H9 (cell line): ENCODE measurements around the gene TGFB3. TPM values are rescaled to one million over a fixed set of nuclear protein-coding genes. Genes with fewer than 3 reads are reported as not detected.

ENCODE experiments used
- DNase-seq: peaks from one replicate; pipeline ENCODE4 v3.0.0-alpha.2; 2017
- H2AFZ ChIP-seq: one replicate; pipeline ENCODE4 v1.6.1; 2013; ENCODE audit warnings: mild to moderate bottlenecking, low read length, control low read depth, moderate library complexity
- H2AK5ac ChIP-seq: 2 replicates; pipeline ENCODE4 v1.6.1; 2013; ENCODE audit warnings: low read length, control low read depth, mixed read lengths; ENCODE audit not compliant: insufficient read length
- H2BK120ac ChIP-seq: one replicate; pipeline ENCODE4 v1.6.1; 2013; ENCODE audit warnings: low read depth, mild to moderate bottlenecking, low read length, control low read depth, inconsistent platforms; ENCODE audit not compliant: poor library complexity, severe bottlenecking
- H2BK12ac ChIP-seq: 2 replicates; pipeline ENCODE4 v1.6.1; 2013; ENCODE audit warnings: low read length, control low read depth, mixed read lengths, low read depth; ENCODE audit not compliant: insufficient read length
- H2BK15ac ChIP-seq: 2 replicates; pipeline ENCODE4 v1.6.1; 2013; ENCODE audit warnings: low read depth, low read length, control low read depth
- H2BK20ac ChIP-seq: one replicate; pipeline ENCODE4 v1.6.1; 2013; ENCODE audit warnings: low read depth, mild to moderate bottlenecking, low read length, control low read depth, inconsistent platforms; ENCODE audit not compliant: poor library complexity, severe bottlenecking
- H2BK5ac ChIP-seq: 2 replicates; pipeline ENCODE4 v1.6.1; 2013; ENCODE audit warnings: low read length, control low read depth, mixed read lengths; ENCODE audit not compliant: insufficient read length
- H3K14ac ChIP-seq: 2 replicates; pipeline ENCODE4 v1.6.1; 2013; ENCODE audit warnings: low read length, control low read depth; ENCODE audit not compliant: insufficient read depth
- H3K18ac ChIP-seq: 2 replicates; pipeline ENCODE4 v1.6.1; 2013; ENCODE audit warnings: low read depth, mild to moderate bottlenecking, mixed read lengths, low read length, control low read depth; ENCODE audit not compliant: insufficient read length
- H3K23ac ChIP-seq: 2 replicates; pipeline ENCODE4 v1.6.1; 2013; ENCODE audit warnings: low read length, control low read depth, mixed read lengths, low read depth; ENCODE audit not compliant: insufficient read length
- H3K23me2 ChIP-seq: 2 replicates; pipeline ENCODE4 v1.6.1; 2013; ENCODE audit warnings: low read depth, mild to moderate bottlenecking, mixed read lengths, low read length, control low read depth; ENCODE audit not compliant: insufficient read length, poor library complexity, severe bottlenecking
- H3K27ac ChIP-seq: 2 replicates; pipeline ENCODE4 v1.5.1; 2013; ENCODE audit warnings: low read length, control low read depth, mixed read lengths, low read depth; ENCODE audit not compliant: insufficient read length
- H3K27me3 ChIP-seq: 2 replicates; pipeline ENCODE4 v1.6.1; 2013; ENCODE audit warnings: low read length, control low read depth, inconsistent platforms; ENCODE audit not compliant: insufficient read depth
- H3K4ac ChIP-seq: 2 replicates; pipeline ENCODE4 v1.6.1; 2013; ENCODE audit warnings: low read depth, mild to moderate bottlenecking, control low read depth, inconsistent platforms, low read length, moderate library complexity
- H3K4me1 ChIP-seq: 2 replicates; pipeline ENCODE4 v1.6.1; 2013; ENCODE audit warnings: low read length, control low read depth, inconsistent platforms; ENCODE audit not compliant: insufficient read depth
- H3K4me2 ChIP-seq: 2 replicates; pipeline ENCODE4 v1.6.1; 2013; ENCODE audit warnings: low read length, control low read depth, mixed read lengths; ENCODE audit not compliant: insufficient read length, insufficient read depth
- H3K56ac ChIP-seq: 2 replicates; pipeline ENCODE4 v1.6.1; 2013; ENCODE audit warnings: low read depth, mild to moderate bottlenecking, mixed read lengths, low read length, control low read depth; ENCODE audit not compliant: insufficient read length
- H3K79me1 ChIP-seq: 2 replicates; pipeline ENCODE4 v1.6.1; 2013; ENCODE audit warnings: low read depth, mild to moderate bottlenecking, moderate library complexity, low read length, control low read depth, inconsistent platforms; ENCODE audit not compliant: insufficient read depth, poor library complexity, severe bottlenecking
- H3K79me2 ChIP-seq: 2 replicates; pipeline ENCODE4 v1.6.1; 2013; ENCODE audit warnings: low read length, control low read depth, inconsistent platforms; ENCODE audit not compliant: insufficient read depth
- H3K9ac ChIP-seq: 2 replicates; pipeline ENCODE4 v1.6.1; 2013; ENCODE audit warnings: low read length, control low read depth, mixed read lengths; ENCODE audit not compliant: insufficient read length; ENCODE audit errors: extremely low read depth
- H3K9me3 ChIP-seq: one replicate; pipeline ENCODE4 v1.6.1; 2013; ENCODE audit warnings: low read depth, low read length, inconsistent platforms; ENCODE audit not compliant: control insufficient read depth
- H3T11ph ChIP-seq: one replicate; pipeline ENCODE4 v1.6.1; 2013; ENCODE audit warnings: mild to moderate bottlenecking, low read length, control low read depth, inconsistent platforms
- H4K20me1 ChIP-seq: one replicate; pipeline ENCODE4 v1.6.1; 2013; ENCODE audit not compliant: control insufficient read depth, insufficient read length, insufficient read depth
- H4K5ac ChIP-seq: 2 replicates; pipeline ENCODE4 v1.6.1; 2013; ENCODE audit warnings: low read depth, mild to moderate bottlenecking, mixed read lengths, low read length, control low read depth; ENCODE audit not compliant: insufficient read length
- H4K8ac ChIP-seq: replicated peaks from 2 replicates; pipeline ENCODE4 v1.6.1; 2013; ENCODE audit warnings: low read length, control low read depth, mixed read lengths, low read depth; ENCODE audit not compliant: insufficient read length
- H4K91ac ChIP-seq: 2 replicates; pipeline ENCODE4 v1.6.1; 2013; ENCODE audit warnings: low read depth, mild to moderate bottlenecking, moderate library complexity, mixed read lengths, low read length, control low read depth; ENCODE audit not compliant: insufficient read length
- H3K27ac Mint-ChIP-seq, 3 experiments: 2 replicates in 2 of 3; 3 replicates in 1 of 3; pipeline ENCODE4 v1.8.0; 2020 to 2021; ENCODE audit warnings: mixed read lengths in 3 of 3, mild to moderate bottlenecking in 1 of 3, moderate library complexity in 1 of 3
- H3K27me3 Mint-ChIP-seq: 2 replicates; pipeline ENCODE4 v1.8.0; 2021; ENCODE audit warnings: low read depth, mild to moderate bottlenecking, moderate library complexity, mixed read lengths
- H3K36me3 Mint-ChIP-seq, 3 experiments: 2 replicates in 2 of 3; 3 replicates in 1 of 3; pipeline ENCODE4 v1.8.0; 2020 to 2021; ENCODE audit warnings: low read depth in 3 of 3, mixed read lengths in 3 of 3; ENCODE audit not compliant: insufficient read depth in 1 of 3
- H3K4me1 Mint-ChIP-seq, 2 experiments: 2 replicates each; pipeline ENCODE4 v1.8.0; 2020; ENCODE audit warnings: mixed read lengths in 2 of 2
- H3K4me3 Mint-ChIP-seq, 2 experiments: 2 replicates in 1 of 2; 3 replicates in 1 of 2; pipeline ENCODE4 v1.8.0; 2020 to 2021; ENCODE audit warnings: mild to moderate bottlenecking in 2 of 2, mixed read lengths in 2 of 2, moderate library complexity in 1 of 2
- H3K9me3 Mint-ChIP-seq, 2 experiments: 2 replicates in 1 of 2; 3 replicates in 1 of 2; pipeline ENCODE4 v1.8.0; 2020; ENCODE audit warnings: mild to moderate bottlenecking in 2 of 2, mixed read lengths in 2 of 2, moderate library complexity in 1 of 2
- WGBS: extraction: QIAGEN DNeasy Blood & Tissue Kit; methylation state at CpG from one replicate; pipeline ENCODE4 v1.1.7; 2013; ENCODE audit warnings: missing lambda C conversion rate, low lambda C conversion rate, mixed read lengths; ENCODE audit not compliant: insufficient read length; ENCODE audit errors: extremely low coverage; 5-methylcytosine and 5-hydroxymethylcytosine counted together
- total RNA-seq: library from RNA; stranded (reverse); gene quantifications from 2 replicates; pipeline ENCODE4 v1.2.1, GENCODE V29; 2021
- TF ChIP-seq, protein P1 (sequence below): fragments of 200-600 bp; sonication (generic); conservative IDR thresholded peaks from 3 replicates; pipeline ENCODE4 v1.8.0; 2021; ENCODE audit warnings: antibody characterized with exemption, mild to moderate bottlenecking

The TGFB3 gene
- total RNA-seq, 1 experiment from 2014 or later = 0.37 TPM

DNA sequence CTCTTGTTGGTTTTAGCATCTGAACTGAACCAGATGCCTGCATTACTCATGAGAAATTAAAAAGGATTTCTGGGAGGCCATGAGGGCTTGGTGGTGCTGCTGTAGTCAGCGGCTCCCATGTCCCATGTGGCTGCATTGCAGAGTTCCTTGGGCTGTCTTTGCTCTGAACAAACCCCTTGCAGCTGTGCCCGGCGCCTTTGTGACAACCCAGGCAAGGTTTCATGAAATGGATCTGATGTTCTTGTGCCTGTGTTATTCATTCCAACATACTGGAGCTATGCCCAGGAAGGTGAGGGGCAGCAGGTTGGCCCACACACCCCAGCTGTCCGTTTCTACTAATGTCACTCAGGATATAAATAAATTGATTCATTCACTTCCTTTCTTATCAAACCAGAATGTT, 40.8 kb downstream of the TGFB3 start:
- no peaks in the 10 kb centered on the region for H3K9me3 ChIP-seq
- H3K9me3 Mint-ChIP-seq = no peaks in the 10 kb centered on the region
- H3K27me3 Mint-ChIP-seq = no peaks in the 10 kb centered on the region

More for the DNA sequence above, 40.8 kb downstream of the TGFB3 start:
- no peak overlapping the region for H2AFZ ChIP-seq
- no peak overlapping the region for H4K91ac ChIP-seq
- no peak overlapping the region for H4K5ac ChIP-seq
- H4K20me1 ChIP-seq = no peaks in the 10 kb centered on the region
- no peak for DNase-seq
- H4K8ac ChIP-seq = no peak overlapping the region
- H3K79me1 ChIP-seq = no peaks in the 10 kb centered on the region
- H3K4me3 Mint-ChIP-seq = no peak overlapping the region
- H2BK20ac ChIP-seq = no peak overlapping the region
- H2BK5ac ChIP-seq = no peak overlapping the region
- no peak overlapping the region for H3K27ac ChIP-seq
- H3K18ac ChIP-seq = no peak overlapping the region
- no peak overlapping the region for H2AK5ac ChIP-seq
- TF ChIP-seq, protein P1, sequence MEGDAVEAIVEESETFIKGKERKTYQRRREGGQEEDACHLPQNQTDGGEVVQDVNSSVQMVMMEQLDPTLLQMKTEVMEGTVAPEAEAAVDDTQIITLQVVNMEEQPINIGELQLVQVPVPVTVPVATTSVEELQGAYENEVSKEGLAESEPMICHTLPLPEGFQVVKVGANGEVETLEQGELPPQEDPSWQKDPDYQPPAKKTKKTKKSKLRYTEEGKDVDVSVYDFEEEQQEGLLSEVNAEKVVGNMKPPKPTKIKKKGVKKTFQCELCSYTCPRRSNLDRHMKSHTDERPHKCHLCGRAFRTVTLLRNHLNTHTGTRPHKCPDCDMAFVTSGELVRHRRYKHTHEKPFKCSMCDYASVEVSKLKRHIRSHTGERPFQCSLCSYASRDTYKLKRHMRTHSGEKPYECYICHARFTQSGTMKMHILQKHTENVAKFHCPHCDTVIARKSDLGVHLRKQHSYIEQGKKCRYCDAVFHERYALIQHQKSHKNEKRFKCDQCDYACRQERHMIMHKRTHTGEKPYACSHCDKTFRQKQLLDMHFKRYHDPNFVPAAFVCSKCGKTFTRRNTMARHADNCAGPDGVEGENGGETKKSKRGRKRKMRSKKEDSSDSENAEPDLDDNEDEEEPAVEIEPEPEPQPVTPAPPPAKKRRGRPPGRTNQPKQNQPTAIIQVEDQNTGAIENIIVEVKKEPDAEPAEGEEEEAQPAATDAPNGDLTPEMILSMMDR = no peak
- H3K4me1 ChIP-seq = no peaks in the 10 kb centered on the region
- H3K56ac ChIP-seq = no peak overlapping the region
- no peak overlapping the region for H3K23ac ChIP-seq
- no peak overlapping the region for H3K4ac ChIP-seq
- H2BK12ac ChIP-seq = no peak overlapping the region
- no CpG with 5 or more reads among the region's 4 CpGs for WGBS
- H3T11ph ChIP-seq = no peak overlapping the region
- H3K79me2 ChIP-seq = no peaks in the 10 kb centered on the region
- H3K23me2 ChIP-seq = no peaks in the 10 kb centered on the region
- H3K4me2 ChIP-seq = no peak overlapping the region
- no peaks in the 10 kb centered on the region for H3K27me3 ChIP-seq
- no peaks in the 10 kb centered on the region for H3K36me3 Mint-ChIP-seq
- H2BK15ac ChIP-seq = no peak overlapping the region
- peaks cover 11 to 13% of the 10 kb centered on the region in 2 experiments; a peak in 3 of 4 replicates for H3K4me1 Mint-ChIP-seq
- no peak overlapping the region for H3K14ac ChIP-seq
- H2BK120ac ChIP-seq = no peak overlapping the region
- H3K27ac Mint-ChIP-seq = no peak overlapping the region
- H3K9ac ChIP-seq = no peak overlapping the region
